HUES6 (cell line): ENCODE measurements around the gene STEAP1B.
"Not testable (repeated sequence)": the region's sequence is repeated elsewhere in the genome, so short reads cannot be mapped to it uniquely, and the experiment has no call there.

Source experiments
- H3K27ac ChIP-seq: 2 replicates; pipeline ENCODE4 v1.7.0; 2013; ENCODE audit warnings: low read depth, mild to moderate bottlenecking, low read length, inconsistent platforms
- H3K27me3 ChIP-seq: 2 replicates; pipeline ENCODE4 v1.6.1; 2013; ENCODE audit warnings: low read length; ENCODE audit not compliant: control insufficient read depth, insufficient read depth
- H3K36me3 ChIP-seq: 2 replicates; pipeline ENCODE4 v1.6.1; 2013; ENCODE audit warnings: low read length; ENCODE audit not compliant: control insufficient read depth, insufficient read depth
- H3K4me1 ChIP-seq: 2 replicates; pipeline ENCODE4 v1.6.1; 2013; ENCODE audit warnings: low read length; ENCODE audit not compliant: control insufficient read depth, insufficient read depth
- H3K4me3 ChIP-seq: 2 replicates; pipeline ENCODE4 v1.5.1; 2013; ENCODE audit warnings: low read depth, low read length
- H3K9ac ChIP-seq: one replicate; pipeline ENCODE4 v1.6.1; 2013; ENCODE audit warnings: mild to moderate bottlenecking, low read length
- H3K9me3 ChIP-seq: 2 replicates; pipeline ENCODE4 v1.6.1; 2013; ENCODE audit warnings: low read depth, low read length; ENCODE audit not compliant: control insufficient read depth, insufficient read depth

The STEAP1B gene

DNA sequence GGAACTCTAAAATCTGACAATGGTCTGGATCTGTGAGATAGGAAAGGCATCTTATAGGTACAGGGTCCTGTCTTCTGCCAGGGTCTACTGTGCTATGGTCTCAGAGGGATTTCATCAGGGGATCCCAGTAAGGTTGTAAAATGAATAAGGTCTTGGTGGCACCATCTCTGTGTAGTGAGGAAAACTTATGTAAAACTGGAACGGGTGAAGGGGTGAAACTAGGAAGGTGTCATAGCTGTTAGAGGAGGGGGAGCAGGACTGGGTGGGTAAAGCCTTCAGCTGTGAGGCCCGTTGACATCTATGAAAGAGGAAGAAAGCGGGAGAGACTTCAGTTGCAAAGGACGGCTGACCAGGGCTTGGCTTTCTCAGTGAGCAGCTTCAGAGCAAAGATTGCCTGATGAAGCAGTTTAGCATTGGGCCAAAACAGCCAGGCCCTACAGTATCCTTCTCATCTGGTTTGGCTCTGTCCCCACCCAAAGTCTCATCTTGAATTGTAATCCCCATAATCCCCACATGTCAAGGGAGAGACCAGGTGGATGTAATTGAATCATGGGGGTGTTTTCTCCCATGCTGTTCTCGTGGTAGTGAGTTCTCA, 24.5 kb upstream of the STEAP1B start:
- H3K36me3 ChIP-seq, H3K4me1 ChIP-seq, H3K4me3 ChIP-seq, H3K9me3 ChIP-seq, H3K27ac ChIP-seq, H3K27me3 ChIP-seq, H3K9ac ChIP-seq: not testable (repeated sequence)

DNA sequence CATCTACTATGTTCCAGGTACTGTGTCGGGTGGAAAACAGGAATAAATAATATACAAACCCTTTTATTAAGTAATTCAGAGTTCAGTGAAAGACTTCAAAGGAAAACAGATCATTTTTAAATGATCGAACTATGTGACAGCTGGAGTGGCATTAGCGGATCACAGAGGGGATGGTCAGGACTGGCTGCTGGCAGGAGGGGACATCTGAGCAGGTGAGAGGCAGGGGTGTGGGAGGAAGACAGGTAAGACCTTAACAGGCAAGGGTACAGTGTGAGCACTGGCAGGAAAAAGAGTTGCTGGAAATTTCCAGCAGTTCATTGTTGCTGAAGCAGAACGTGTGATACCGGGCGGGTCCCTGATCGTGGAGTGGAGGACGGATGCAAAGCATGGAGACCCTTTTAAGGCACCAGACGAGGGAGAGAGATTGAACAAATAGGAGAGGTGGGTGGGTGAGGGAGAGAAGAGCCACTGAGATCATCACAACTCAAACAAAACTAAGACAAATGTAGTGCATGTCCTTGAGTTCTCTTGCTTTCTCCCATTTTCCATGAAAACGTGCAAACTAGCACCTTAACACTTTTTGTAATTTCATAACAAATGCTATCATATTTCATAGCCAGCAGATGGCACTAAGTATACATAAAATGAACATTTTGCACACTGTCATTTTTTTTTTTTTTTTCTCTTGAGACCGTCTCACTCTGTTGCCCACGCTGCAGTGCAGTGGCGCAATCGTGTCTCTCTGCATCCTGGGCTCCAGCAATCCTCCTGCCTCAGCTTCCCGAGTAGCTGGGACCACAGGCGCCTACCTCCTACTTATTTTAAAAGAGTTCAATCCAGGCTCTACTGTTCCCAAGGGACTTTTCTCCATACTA, 23.7 kb upstream of the STEAP1B start:
- not testable (repeated sequence) for H3K27ac ChIP-seq, H3K9ac ChIP-seq, H3K27me3 ChIP-seq, H3K4me1 ChIP-seq, H3K9me3 ChIP-seq, H3K36me3 ChIP-seq, H3K4me3 ChIP-seq

DNA sequence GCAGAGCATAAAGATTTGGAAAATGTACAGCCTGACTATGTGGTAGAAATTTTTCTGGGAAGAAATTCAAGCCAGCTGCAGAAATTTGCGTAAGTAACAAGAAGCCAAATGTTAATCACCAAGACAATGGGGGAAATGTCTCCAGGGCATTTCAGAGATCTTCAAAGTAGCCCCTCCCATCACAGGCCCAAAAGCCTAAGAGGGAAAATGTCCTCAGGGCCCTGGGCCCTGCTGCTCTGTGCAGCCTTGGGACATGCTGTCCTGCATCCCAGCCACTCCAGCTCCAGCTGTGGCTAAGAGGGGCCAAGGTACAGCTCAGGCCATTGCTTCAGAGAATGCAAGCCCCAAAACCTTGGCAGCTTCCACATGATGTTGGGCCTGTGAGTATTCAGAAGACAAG, 19.6 kb upstream of the STEAP1B start:
- not testable (repeated sequence) for H3K4me3 ChIP-seq, H3K9ac ChIP-seq, H3K27me3 ChIP-seq, H3K36me3 ChIP-seq, H3K4me1 ChIP-seq, H3K27ac ChIP-seq, H3K9me3 ChIP-seq

DNA sequence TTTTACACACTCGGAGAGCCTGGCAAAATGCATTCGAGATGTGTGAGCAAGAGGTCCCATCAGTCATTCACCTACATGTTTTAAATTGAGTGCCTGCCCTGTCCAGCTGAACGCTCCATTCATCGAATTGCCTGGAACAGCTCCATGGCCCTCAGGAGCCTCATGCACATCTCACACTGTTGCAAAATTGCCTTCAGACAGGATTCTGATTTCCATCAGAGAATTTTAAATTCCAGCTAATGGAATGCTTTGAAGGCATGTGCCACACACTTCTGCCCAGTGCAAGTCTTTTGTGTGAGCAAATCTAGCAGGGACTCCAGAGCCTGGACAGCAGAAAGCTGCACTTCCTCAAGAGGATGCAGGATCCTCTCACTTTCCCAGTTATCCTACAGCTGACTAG, 17.0 kb upstream of the STEAP1B start:
- not testable (repeated sequence) for H3K36me3 ChIP-seq, H3K27ac ChIP-seq, H3K9me3 ChIP-seq, H3K9ac ChIP-seq, H3K4me3 ChIP-seq, H3K27me3 ChIP-seq, H3K4me1 ChIP-seq

DNA sequence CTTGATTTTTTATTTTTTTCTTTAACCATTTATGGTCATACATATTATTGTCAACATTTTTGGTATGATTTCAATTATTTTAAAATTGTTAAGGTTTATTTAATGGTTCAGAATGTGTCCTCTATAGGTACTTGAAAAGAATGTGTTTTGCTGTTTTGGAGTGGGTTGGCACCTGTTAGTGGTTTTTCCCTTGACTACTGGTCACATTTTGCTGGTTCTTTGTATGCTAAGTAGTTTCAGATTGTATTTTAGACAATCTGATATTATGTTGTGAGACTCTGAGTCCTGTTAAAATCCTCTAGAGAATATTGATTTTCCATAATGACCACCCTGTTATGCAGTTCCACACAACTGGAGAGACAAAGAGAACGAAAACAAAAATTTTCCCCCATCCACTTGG, 15.0 kb upstream of the STEAP1B start:
- H3K4me3 ChIP-seq, H3K27ac ChIP-seq, H3K36me3 ChIP-seq, H3K4me1 ChIP-seq, H3K9ac ChIP-seq, H3K27me3 ChIP-seq, H3K9me3 ChIP-seq: not testable (repeated sequence)

DNA sequence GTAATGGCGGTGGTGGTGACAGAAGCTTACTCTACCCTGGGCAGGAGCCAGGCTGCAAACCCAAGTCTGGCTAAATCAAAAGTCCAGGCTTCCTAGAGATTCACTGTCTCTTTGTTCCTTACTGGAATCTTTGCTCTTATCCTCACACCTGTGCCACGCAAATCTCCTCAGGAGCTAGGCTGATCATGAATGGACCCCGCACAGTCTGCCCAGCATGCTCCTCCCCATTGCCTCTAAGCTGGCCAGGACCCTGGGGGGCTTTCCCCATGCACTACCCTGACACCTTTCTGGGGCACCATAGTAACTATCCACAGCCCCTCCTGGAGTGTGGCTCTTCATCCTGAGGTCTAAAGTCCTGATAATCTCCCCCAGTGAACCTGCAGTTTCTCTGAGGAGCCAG, 7.3 kb upstream of the STEAP1B start:
- not testable (repeated sequence) for H3K9me3 ChIP-seq, H3K27me3 ChIP-seq, H3K4me3 ChIP-seq, H3K36me3 ChIP-seq, H3K9ac ChIP-seq, H3K27ac ChIP-seq, H3K4me1 ChIP-seq

DNA sequence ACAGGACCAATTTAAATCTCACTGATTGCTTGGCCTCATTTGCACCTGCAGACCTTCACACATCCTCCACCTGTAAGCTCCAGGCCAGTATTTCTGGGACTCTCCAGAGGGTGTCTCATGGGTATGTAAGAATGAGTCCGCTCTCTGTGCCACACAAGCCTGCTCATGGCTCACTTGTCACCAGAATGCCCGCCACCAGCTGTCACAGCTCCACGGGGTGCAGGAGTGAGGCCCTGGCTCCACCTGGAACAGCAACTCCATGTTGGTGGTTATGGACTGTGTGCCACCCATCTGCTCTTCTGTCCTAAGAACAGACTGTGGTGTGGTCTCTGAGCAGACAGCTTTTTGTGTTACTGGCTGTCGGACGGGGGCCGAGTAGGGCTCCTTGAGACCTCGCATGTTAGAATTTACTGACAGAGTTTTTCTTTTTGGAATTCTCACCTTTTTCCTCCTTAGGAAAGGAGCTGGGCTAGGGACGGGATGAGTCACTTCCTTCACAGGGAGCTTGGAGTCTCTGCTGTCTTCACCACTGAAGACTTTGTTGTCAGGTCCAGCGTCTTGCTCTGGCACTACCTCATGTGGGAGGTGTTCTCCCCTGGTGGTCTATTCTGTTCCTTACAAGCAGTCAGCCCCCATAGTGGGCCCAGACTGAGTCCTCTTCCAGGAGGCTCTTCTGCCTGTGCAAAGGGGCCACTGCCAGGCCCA, 6.5 kb upstream of the STEAP1B start:
- not testable (repeated sequence) for H3K4me3 ChIP-seq, H3K9me3 ChIP-seq, H3K27ac ChIP-seq, H3K9ac ChIP-seq, H3K36me3 ChIP-seq, H3K4me1 ChIP-seq, H3K27me3 ChIP-seq

DNA sequence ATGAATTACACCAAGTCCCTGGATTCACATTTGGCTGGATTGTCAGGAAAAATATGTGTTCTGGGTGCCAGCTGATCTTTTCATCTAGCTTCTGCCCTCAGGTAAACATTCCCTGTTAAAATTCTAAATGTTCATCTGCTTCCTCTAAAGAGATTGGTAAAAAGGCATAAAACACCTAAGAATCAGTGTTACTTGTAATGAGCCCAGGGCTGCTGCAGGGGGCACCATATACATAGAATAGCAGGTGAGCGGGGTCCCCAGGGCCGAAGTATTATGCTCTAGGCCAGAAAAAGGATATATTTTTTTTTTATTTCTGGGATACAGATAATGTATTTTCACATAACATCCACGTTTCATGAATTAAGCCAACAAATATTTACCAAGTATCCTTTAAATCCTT, 4.5 kb upstream of the STEAP1B start:
- H3K9ac ChIP-seq, H3K4me3 ChIP-seq, H3K4me1 ChIP-seq, H3K9me3 ChIP-seq, H3K36me3 ChIP-seq, H3K27me3 ChIP-seq, H3K27ac ChIP-seq: not testable (repeated sequence)

DNA sequence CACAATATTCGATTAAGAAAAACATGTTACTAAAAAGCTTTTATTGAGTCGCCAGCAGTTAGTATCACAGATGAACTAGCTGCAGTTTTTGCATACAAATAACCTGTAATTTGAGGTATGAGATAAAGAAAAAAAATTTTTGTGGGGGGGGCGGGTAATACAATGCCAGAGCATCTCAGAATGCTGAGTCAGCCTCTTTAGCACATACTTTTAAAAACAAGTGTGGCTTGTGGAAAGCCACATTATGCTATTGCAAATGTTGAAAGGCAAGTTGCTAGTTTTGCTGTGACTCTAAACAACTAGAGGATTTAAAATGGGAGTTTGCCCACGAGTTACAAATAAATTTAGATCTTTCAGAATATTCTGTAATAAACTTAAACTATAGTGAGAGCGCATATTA, 2.1 kb upstream of the STEAP1B start:
- not testable (repeated sequence) for H3K4me3 ChIP-seq, H3K36me3 ChIP-seq, H3K4me1 ChIP-seq, H3K9me3 ChIP-seq, H3K27me3 ChIP-seq, H3K9ac ChIP-seq
- peak overlapping the region; percentile 67; the same call in 1 of the 2 replicates for H3K27ac ChIP-seq

DNA sequence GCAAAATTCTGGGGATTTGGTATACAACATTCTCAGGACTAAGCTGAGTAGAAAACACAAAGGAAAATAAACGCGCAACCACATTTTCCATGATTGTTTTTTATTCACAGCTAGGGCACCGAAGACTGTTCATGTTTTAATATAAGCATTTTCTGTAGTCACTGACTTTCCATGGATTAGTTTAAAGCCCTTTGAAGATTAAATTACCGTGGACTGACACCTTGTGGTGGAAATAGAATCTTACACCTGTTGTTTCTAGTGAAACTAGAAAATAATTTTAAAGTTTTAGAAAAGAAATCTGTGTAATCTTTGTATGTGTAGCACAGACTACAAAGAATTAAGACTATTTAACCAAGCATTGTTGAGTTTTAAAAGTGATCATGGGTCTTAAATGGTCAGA, 1.3 kb upstream of the STEAP1B start:
- not testable (repeated sequence) for H3K4me3 ChIP-seq, H3K9ac ChIP-seq, H3K9me3 ChIP-seq, H3K27ac ChIP-seq, H3K36me3 ChIP-seq, H3K27me3 ChIP-seq, H3K4me1 ChIP-seq

DNA sequence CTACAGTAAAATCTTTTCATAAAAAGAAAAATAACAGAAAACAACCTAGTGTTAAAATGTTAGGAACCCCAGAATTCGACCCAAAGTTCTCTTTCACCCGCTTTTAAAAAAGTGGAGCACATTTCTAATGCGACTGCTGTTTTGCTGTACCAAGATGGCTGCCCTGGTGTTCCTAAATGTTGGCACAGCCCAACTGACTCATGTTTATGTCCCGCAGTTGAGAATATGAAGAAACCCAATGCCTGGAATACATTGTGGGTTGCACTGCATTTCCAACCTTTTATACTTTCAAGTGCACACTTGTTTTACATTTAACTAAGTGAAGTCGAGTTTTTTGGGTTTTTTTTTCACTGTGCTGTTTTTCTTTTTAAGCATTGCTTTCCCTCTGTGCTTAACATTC, 944 bp downstream of the STEAP1B start:
- Histone ChIP-seq H3K9ac (no peak overlapping the region), H3K4me3 (no peak overlapping the region), H3K36me3 (no peaks in the 10 kb centered on the region), H3K27me3 (peaks cover 3% of the 10 kb centered on the region; the same call in 1 of the 2 replicates), H3K9me3 (no peaks in the 10 kb centered on the region), H3K4me1 (no peaks in the 10 kb centered on the region; the same call in 1 of the 2 replicates), H3K27ac (no peak overlapping the region)
